Measurements from ENCODE around the gene CR1L. TPM values are rescaled to one million over a fixed set of nuclear protein-coding genes. Genes with fewer than 3 reads are reported as not detected.

The CR1L gene
- total RNA-seq, 2 donors from 2014 or later = not detected

- no peak overlapping the region for H3K4me3 ChIP-seq
- TF ChIP-seq POLR2AphosphoS5 (IDR thresholded peaks at IDR 0.05) (no peak), POLR2A (IDR thresholded peaks at IDR 0.05) (no peak), CTCF (IDR thresholded peaks at IDR 0.05) (no peak)
- DNase-seq (ENCODE audit: low spot score) = no peak
- H3K4me1 ChIP-seq (replicated peaks) = no peaks in the 10 kb centered on the region
- 52% methylated on average over 5 of the region's 5 CpGs for WGBS
- H3K9me3 ChIP-seq = no peaks in the 10 kb centered on the region
- no peak overlapping the region for H3K27ac ChIP-seq
- intact Hi-C loops (cut with DNase I) = loop anchor here (10.0 kb wide), 1 partner anchor 146 kb away; no protein-coding TSS in a partner anchor
- H3K36me3 ChIP-seq = no peaks in the 10 kb centered on the region
- no peaks in the 10 kb centered on the region for H3K27me3 ChIP-seq (replicated peaks; ENCODE audit: insufficient read depth)
Measured at GRCh38 chr1:207648334-207649209, 3.6 kb downstream of the CR1L start.

GRCh38 chr1:207649210-207649753, 4.3 kb downstream of the CR1L start:
- no peak overlapping the region for H3K27ac ChIP-seq
- no peak for DNase-seq (ENCODE audit: low spot score)
- WGBS = 41% methylated on average over 5 of the region's 5 CpGs
- no peaks in the 10 kb centered on the region for H3K4me1 ChIP-seq (replicated peaks)
- no peaks in the 10 kb centered on the region for H3K36me3 ChIP-seq
- no peaks in the 10 kb centered on the region for H3K9me3 ChIP-seq
- no peak for TF ChIP-seq CTCF (IDR thresholded peaks at IDR 0.05)
- TF ChIP-seq POLR2AphosphoS5 (IDR thresholded peaks at IDR 0.05) = no peak
- no peak for TF ChIP-seq POLR2A (IDR thresholded peaks at IDR 0.05)
- H3K4me3 ChIP-seq = no peak overlapping the region
- intact Hi-C loops (cut with DNase I) = loop anchor here (10.0 kb wide), 1 partner anchor 146 kb away; no protein-coding TSS in a partner anchor
- H3K27me3 ChIP-seq (replicated peaks; ENCODE audit: insufficient read depth) = no peaks in the 10 kb centered on the region

- no peak for DNase-seq (ENCODE audit: low spot score)
- no peak overlapping the region for H3K4me3 ChIP-seq
- WGBS = 81% methylated on average over 4 of the region's 4 CpGs
- no peaks in the 10 kb centered on the region for H3K36me3 ChIP-seq
- intact Hi-C loops (cut with DNase I) = loop anchor here (10.0 kb wide), 1 partner anchor 145 kb away; no protein-coding TSS in a partner anchor
- H3K9me3 ChIP-seq = no peaks in the 10 kb centered on the region
- TF ChIP-seq CTCF (IDR thresholded peaks at IDR 0.05) (no peak), POLR2AphosphoS5 (IDR thresholded peaks at IDR 0.05) (no peak), POLR2A (IDR thresholded peaks at IDR 0.05) (no peak)
- no peaks in the 10 kb centered on the region for H3K27me3 ChIP-seq (replicated peaks; ENCODE audit: insufficient read depth)
- H3K4me1 ChIP-seq (replicated peaks) = no peaks in the 10 kb centered on the region
- H3K27ac ChIP-seq = no peak overlapping the region
Measured at GRCh38 chr1:207649865-207650580, 5.1 kb downstream of the CR1L start.

GRCh38 chr1:207651583-207651982, 6.7 kb downstream of the CR1L start:
- DNase-seq (ENCODE audit: low spot score) = no peak
- Histone ChIP-seq H3K27ac (no peak overlapping the region), H3K9me3 (no peaks in the 10 kb centered on the region), H3K4me1 (replicated peaks) (no peaks in the 10 kb centered on the region), H3K27me3 (replicated peaks; ENCODE audit: insufficient read depth) (no peaks in the 10 kb centered on the region), H3K4me3 (no peak overlapping the region), H3K36me3 (no peaks in the 10 kb centered on the region)
- 94% methylated on average over 1 of the region's 1 CpG for WGBS
- intact Hi-C loops (cut with DNase I) = no loop called here
- TF ChIP-seq CTCF (IDR thresholded peaks at IDR 0.05) = no peak
- TF ChIP-seq POLR2AphosphoS5 (IDR thresholded peaks at IDR 0.05) = no peak
- no peak for TF ChIP-seq POLR2A (IDR thresholded peaks at IDR 0.05)
